IMR-90 (cell line): ENCODE data around the gene ATP1B3. TPM values are rescaled to one million over a fixed set of nuclear protein-coding genes. Genes with fewer than 3 reads are reported as not detected.

Source experiments
- ATAC-seq: fragments of 200-7000 bp; cut with Tn5 transposase; 2 replicates; pipeline ENCODE4 v1.9.1; 2020; ENCODE audit warnings: low read depth, mild to moderate bottlenecking, moderate library complexity
- BruUV-seq: library from RNA; stranded (reverse); fragments of 400-500 nt; replicated peaks from 2 replicates; lab custom pipeline; 2021; lab: Mats Ljungman, UMichigan
- CTCF ChIA-PET: fragments of 300-600 bp; formaldehyde crosslinking; extraction: SDS; loops from one replicate; lab custom pipeline; 2021; ENCODE audit warnings: antibody characterized with exemption; lab: Yijun Ruan, JAX
- POLR2A ChIA-PET: fragments of 300-600 bp; sonication (Branson Sonifier 250); formaldehyde crosslinking; loops from one replicate; lab custom pipeline; 2022; ENCODE audit warnings: antibody characterized with exemption; ENCODE audit not compliant: unreplicated experiment; lab: Charles Lee
- DNase-seq: peaks from one replicate; pipeline ENCODE4 v3.0.0; 2013
- H2AFZ ChIP-seq: replicated peaks from 2 replicates; pipeline ENCODE3; 2013; ENCODE audit warnings: low read length, mild to moderate bottlenecking; ENCODE audit not compliant: poor library complexity
- H2AK5ac ChIP-seq: 2 replicates; pipeline ENCODE4 v1.6.1; 2013; ENCODE audit warnings: low read depth, low read length, inconsistent platforms
- H2AK9ac ChIP-seq: replicated peaks from 2 replicates; pipeline ENCODE3; 2013; ENCODE audit warnings: mild to moderate bottlenecking, low read depth, low read length, moderate library complexity; ENCODE audit not compliant: poor library complexity
- H2BK120ac ChIP-seq: 2 replicates; pipeline ENCODE4 v1.6.1; 2013; ENCODE audit warnings: low read depth, low read length, inconsistent platforms
- H2BK15ac ChIP-seq: 3 replicates; pipeline ENCODE4 v1.6.1; 2013; ENCODE audit warnings: low read depth, low read length, inconsistent platforms
- H2BK20ac ChIP-seq: 2 replicates; pipeline ENCODE4 v1.6.1; 2013; ENCODE audit warnings: low read depth, mild to moderate bottlenecking, inconsistent platforms, low read length, moderate library complexity
- H2BK5ac ChIP-seq: 2 replicates; pipeline ENCODE4 v1.6.1; 2013; ENCODE audit warnings: mild to moderate bottlenecking, low read depth, low read length, inconsistent platforms; ENCODE audit not compliant: poor library complexity, severe bottlenecking
- H3K14ac ChIP-seq: replicated peaks from 2 replicates; pipeline ENCODE4 v1.6.1; 2013; ENCODE audit warnings: low read depth, low read length, inconsistent platforms
- H3K18ac ChIP-seq: 2 replicates; pipeline ENCODE4 v1.6.1; 2013; ENCODE audit warnings: low read depth, low read length, control low read depth
- H3K23ac ChIP-seq: 2 replicates; pipeline ENCODE4 v1.6.1; 2013; ENCODE audit warnings: low read depth, low read length, inconsistent platforms
- H3K27ac ChIP-seq: 2 replicates; pipeline ENCODE4 v1.5.1; 2013; ENCODE audit warnings: mild to moderate bottlenecking, control low read depth, low read length; ENCODE audit not compliant: insufficient read depth
- H3K27me3 ChIP-seq: 2 replicates; pipeline ENCODE4 v1.6.1; 2013; ENCODE audit warnings: low read length; ENCODE audit not compliant: control insufficient read depth, insufficient read depth
- H3K36me3 ChIP-seq: 2 replicates; pipeline ENCODE4 v1.6.1; 2013; ENCODE audit warnings: low read length, mixed read lengths; ENCODE audit not compliant: control insufficient read depth, insufficient read depth
- H3K4ac ChIP-seq: 2 replicates; pipeline ENCODE4 v1.6.1; 2013; ENCODE audit warnings: low read depth, low read length, inconsistent platforms
- H3K4me1 ChIP-seq: 2 replicates; pipeline ENCODE4 v1.6.1; 2013; ENCODE audit warnings: low read length, mixed read lengths; ENCODE audit not compliant: control insufficient read depth, insufficient read depth
- H3K4me2 ChIP-seq: 2 replicates; pipeline ENCODE4 v1.6.1; 2013; ENCODE audit warnings: low read depth, mild to moderate bottlenecking, control low read depth, low read length, moderate library complexity
- H3K4me3 ChIP-seq: 2 replicates; pipeline ENCODE4 v1.5.1; 2013; ENCODE audit warnings: low read depth, mild to moderate bottlenecking, control low read depth, low read length, moderate library complexity; ENCODE audit not compliant: insufficient read depth
- H3K56ac ChIP-seq: 2 replicates; pipeline ENCODE4 v1.6.1; 2013; ENCODE audit warnings: low read length, inconsistent platforms; ENCODE audit not compliant: insufficient read depth; ENCODE audit errors: extremely low read depth
- H3K79me1 ChIP-seq, 2 experiments: 2 replicates each; pipeline ENCODE4 v1.6.1; 2013; ENCODE audit warnings: low read length in 2 of 2, inconsistent platforms in 1 of 2, low read depth in 1 of 2
- H3K9ac ChIP-seq: 2 replicates; pipeline ENCODE4 v1.6.1; 2013; ENCODE audit warnings: low read depth, low read length, control low read depth
- H3K9me1 ChIP-seq: 2 replicates; pipeline ENCODE4 v1.6.1; 2013; ENCODE audit warnings: low read length, inconsistent platforms; ENCODE audit not compliant: insufficient read depth
- H3K9me3 ChIP-seq: 2 replicates; pipeline ENCODE4 v1.6.1; 2013; ENCODE audit warnings: low read length; ENCODE audit not compliant: control insufficient read depth, insufficient read depth
- H4K20me1 ChIP-seq: 2 replicates; pipeline ENCODE4 v1.6.1; 2013; ENCODE audit warnings: low read length, inconsistent platforms; ENCODE audit not compliant: insufficient read depth
- H4K5ac ChIP-seq: 2 replicates; pipeline ENCODE4 v1.6.1; 2013; ENCODE audit warnings: mild to moderate bottlenecking, low read depth, low read length, control low read depth
- H4K8ac ChIP-seq, 2 experiments: 2 replicates each; pipeline ENCODE4 v1.6.1; 2013; ENCODE audit warnings: low read depth in 2 of 2, low read length in 2 of 2, control low read depth in 1 of 2, inconsistent platforms in 1 of 2
- H4K91ac ChIP-seq: 2 replicates; pipeline ENCODE4 v1.6.1; 2013; ENCODE audit warnings: low read depth, low read length, inconsistent platforms; ENCODE audit not compliant: insufficient read depth
- CHD1 ChIP-seq: IDR thresholded peaks from 2 replicates; pipeline ENCODE4 v1.6.1; 2012; ENCODE audit warnings: low read depth, low read length, improper control_type of control experiment
- CTCF ChIP-seq: conservative IDR thresholded peaks from 2 replicates; pipeline ENCODE4 v1.5.1; 2012; ENCODE audit warnings: mild to moderate bottlenecking, low read depth, low read length, improper control_type of control experiment
- FOS ChIP-seq: fragments of 150-350 bp; IDR thresholded peaks from 2 replicates; pipeline ENCODE4 v1.6.1; 2016; ENCODE audit warnings: low read depth, low read length
- POLR2A ChIP-seq: IDR thresholded peaks from 2 replicates; pipeline ENCODE4 v1.6.1; 2012; ENCODE audit warnings: mild to moderate bottlenecking, low read depth, low read length
- RFX5 ChIP-seq: IDR thresholded peaks from 2 replicates; pipeline ENCODE4 v1.8.0; 2012; ENCODE audit warnings: low read depth, mild to moderate bottlenecking, low read length, moderate library complexity
- SMC3 ChIP-seq: fragments of 150-350 bp; IDR thresholded peaks from 2 replicates; pipeline ENCODE4 v1.6.1; 2016; ENCODE audit warnings: low read depth, mild to moderate bottlenecking, antibody characterized with exemption, low read length, moderate library complexity
- dilution Hi-C: fragments of 300-500 bp; cut with HindIII; formaldehyde crosslinking; loops from one replicate; pipeline ENCODE4 v1.14.3; 2018; ENCODE audit warnings: low sequenced_read_pairs; ENCODE audit not compliant: unreplicated experiment
- in situ Hi-C: fragments of 300-500 bp; cut with MboI; formaldehyde crosslinking; loops from 3 replicates; pipeline ENCODE4 v1.14.3; 2019; ENCODE audit warnings: low sequenced_read_pairs, inconsistent platforms, mixed read lengths
- intact Hi-C: fragments of 100-400 bp; cut with micrococcal nuclease; formaldehyde crosslinking; loops from 2 replicates; pipeline ENCODE4 v1.10.0; 2022
- polyA plus RNA-seq, 3 experiments: library from polyadenylated mRNA; depleted of rRNA; stranded (reverse); fragments of >200 nt; gene quantifications; 2 replicates each; pipeline ENCODE4 v1.2.3, GENCODE V29; 2012; ENCODE audit warnings: low replicate concordance in 1 of 3
- total RNA-seq: library from RNA; depleted of rRNA; stranded (reverse); fragments of >200 nt; gene quantifications from 2 replicates; pipeline ENCODE4 v1.2.3, GENCODE V29; 2012

Gene ATP1B3
- total and polyA plus RNA-seq, 2 of the 4 experiments (the other 2 are of a cell fraction): 64.3 to 126 TPM

DNA sequence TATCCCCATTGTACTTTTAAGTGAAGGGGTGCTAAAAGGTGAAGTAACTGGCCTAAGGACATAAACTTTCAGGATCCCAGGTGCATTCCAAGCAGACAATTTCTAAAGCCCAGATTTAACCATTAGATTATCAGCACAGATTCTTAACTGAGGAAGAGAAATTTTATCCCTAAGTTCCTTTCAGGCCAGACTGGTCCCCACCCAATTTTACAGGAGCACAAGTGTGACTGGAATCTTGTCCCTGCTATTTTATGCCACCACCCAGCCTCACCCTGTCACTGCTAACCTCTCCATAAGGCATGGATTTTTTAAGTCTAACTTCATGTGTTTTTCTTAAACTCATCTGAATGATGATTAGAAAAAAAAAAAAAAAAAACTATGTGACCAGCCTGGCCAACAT is 37.1 kb upstream of the ATP1B3 start:
- Histone ChIP-seq H3K56ac (no peak overlapping the region), H2AFZ (no peak overlapping the region), H3K23ac (no peak overlapping the region), H2BK15ac (no peak overlapping the region), H4K20me1 (no peaks in the 10 kb centered on the region), H3K4me3 (no peak overlapping the region), H3K27me3 (peaks cover 2% of the 10 kb centered on the region; the same call in 1 of the 2 replicates), H2BK5ac (no peak overlapping the region), H3K9ac (no peak overlapping the region), H3K9me1 (0 out of 2 replicates have a peak, but pooled peaks cover 3% of the 10 kb centered on the region), H2AK5ac (no peak overlapping the region), H2BK120ac (no peak overlapping the region), H2AK9ac (no peak overlapping the region), H3K9me3 (no peaks in the 10 kb centered on the region), H3K4me1 (no peaks in the 10 kb centered on the region), H3K18ac (no peak overlapping the region), H3K79me1 (no peaks in the 10 kb centered on the region), H3K4ac (no peak overlapping the region), H3K36me3 (no peaks in the 10 kb centered on the region), H4K8ac (no peak overlapping the region), H3K14ac (no peak overlapping the region), H3K27ac (no peak overlapping the region), H2BK20ac (no peak overlapping the region), H3K4me2 (no peak overlapping the region), H4K5ac (no peak overlapping the region), H4K91ac (no peak overlapping the region)
- TF ChIP-seq SMC3 (no peak), FOS (no peak), RFX5 (no peak), POLR2A (no peak), CTCF (no peak), CHD1 (no peak)
- in situ Hi-C loops (no loop called here), intact Hi-C loops (no loop called here), dilution Hi-C loops (no loop called here)
- ATAC-seq (no peak), DNase-seq (no peak)
- BruUV-seq: no TSS peak
- CTCF ChIA-PET: no interaction called here
- POLR2A ChIA-PET: no interaction called here
